Type B pancreatic cell (in vitro differentiated cells): ENCODE data around the gene FCAMR. TPM values are rescaled to one million over a fixed set of nuclear protein-coding genes. Genes with fewer than 3 reads are reported as not detected.

ENCODE experiments used
- DNase-seq: peaks from one replicate; pipeline ENCODE4 v3.0.0; 2021; ENCODE audit warnings: mixed read lengths; ENCODE audit not compliant: unreplicated experiment; ENCODE audit errors: extremely low spot score
- H3K27ac Mint-ChIP-seq: 2 replicates; pipeline ENCODE4 v1.8.0; 2021; ENCODE audit warnings: mild to moderate bottlenecking, mixed read lengths
- H3K27me3 Mint-ChIP-seq: 2 replicates; pipeline ENCODE4 v1.8.0; 2021; ENCODE audit warnings: mixed read lengths
- H3K36me3 Mint-ChIP-seq: 2 replicates; pipeline ENCODE4 v1.8.0; 2021; ENCODE audit warnings: mixed read lengths
- H3K4me1 Mint-ChIP-seq: one replicate; pipeline ENCODE4 v1.8.0; 2021; ENCODE audit warnings: mixed read lengths; ENCODE audit not compliant: unreplicated experiment
- H3K4me3 Mint-ChIP-seq: 2 replicates; pipeline ENCODE4 v1.8.0; 2021; ENCODE audit warnings: mild to moderate bottlenecking, mixed read lengths
- H3K9me3 Mint-ChIP-seq: 2 replicates; pipeline ENCODE4 v1.8.0; 2021; ENCODE audit warnings: mixed read lengths
- CTCF ChIP-seq: fragments of 200-600 bp; sonication (generic); conservative IDR thresholded peaks from 2 replicates; pipeline ENCODE4 v1.5.0; 2021; ENCODE audit warnings: antibody characterized with exemption, mild to moderate bottlenecking
- long read RNA-seq: library from polyadenylated mRNA; unstranded; transcript quantifications from one replicate; pipeline ENCODE4 v2.0.0, GENCODE V29; 2020
- total RNA-seq: library from RNA; stranded (reverse); gene quantifications from 2 replicates; pipeline ENCODE4 v1.2.1, GENCODE V29; 2021; ENCODE audit warnings: low replicate concordance

The FCAMR gene
- not detected in 2 replicates for total RNA-seq
- long read RNA-seq, result 0 reads

GRCh38 chr1:206970446-206970845, at the start of gene FCAMR:
TSS of gene FCAMR (minus strand) at chr1:206970460. CDS start at chr1:206970125, 335 bp downstream.
- Mint-ChIP-seq H3K4me3 (no peak within 1 kb of the TSS), H3K4me1 (no peaks in the 10 kb centered on the region), H3K9me3 (no peaks in the 10 kb centered on the region), H3K36me3 (no peaks in the 10 kb centered on the region), H3K27me3 (peaks cover 25% of the 10 kb centered on the region), H3K27ac (peak within 1 kb of the TSS; percentile 70)
- no peak for DNase-seq
- no peak for TF ChIP-seq CTCF

GRCh38 chr1:207019661-207020060, 49.4 kb upstream of the FCAMR start:
- H3K4me3 Mint-ChIP-seq, result no peak overlapping the region
- H3K36me3 Mint-ChIP-seq, result peaks cover 8% of the 10 kb centered on the region
- H3K27me3 Mint-ChIP-seq, result peaks cover 8% of the 10 kb centered on the region
- DNase-seq, result no peak
- H3K4me1 Mint-ChIP-seq, result peaks cover 21% of the 10 kb centered on the region
- TF ChIP-seq CTCF, result no peak
- H3K27ac Mint-ChIP-seq, result peak overlapping the region; percentile 100
- no peaks in the 10 kb centered on the region for H3K9me3 Mint-ChIP-seq

- Mint-ChIP-seq H3K36me3 (peaks cover 3% of the 10 kb centered on the region), H3K27ac (peak overlapping the region; percentile 100), H3K4me3 (peak overlapping the region; percentile 5), H3K4me1 (peaks cover 16% of the 10 kb centered on the region), H3K27me3 (peaks cover 8% of the 10 kb centered on the region), H3K9me3 (no peaks in the 10 kb centered on the region)
- TF ChIP-seq CTCF, result no peak
- no peak for DNase-seq
These were observed 48.9 kb upstream of the FCAMR start for GRCh38 chr1:207019161-207019560.

GRCh38 chr1:207018707-207019106, 48.4 kb upstream of the FCAMR start:
- no peak for TF ChIP-seq CTCF
- Mint-ChIP-seq H3K4me3 (peak overlapping the region; percentile 5), H3K36me3 (peaks cover 3% of the 10 kb centered on the region), H3K4me1 (peaks cover 14% of the 10 kb centered on the region), H3K9me3 (no peaks in the 10 kb centered on the region), H3K27ac (peak overlapping the region; percentile 100), H3K27me3 (peaks cover 8% of the 10 kb centered on the region)
- no peak for DNase-seq

GRCh38 chr1:207017615-207018559, 47.6 kb upstream of the FCAMR start:
- peak overlapping the region; percentile 100 for H3K27ac Mint-ChIP-seq
- H3K36me3 Mint-ChIP-seq, result peaks cover 3% of the 10 kb centered on the region
- peaks cover 13% of the 10 kb centered on the region for H3K27me3 Mint-ChIP-seq
- TF ChIP-seq CTCF, result no peak
- no peaks in the 10 kb centered on the region for H3K9me3 Mint-ChIP-seq
- DNase-seq, result no peak
- no peak overlapping the region for H3K4me3 Mint-ChIP-seq
- H3K4me1 Mint-ChIP-seq, result peaks cover 9% of the 10 kb centered on the region
